Sigmoid colon (tissue), 7 donors: ENCODE results near the gene B4GALT2. TPM values are rescaled to one million over a fixed set of nuclear protein-coding genes. Genes with fewer than 3 reads are reported as not detected.

Experiments used
- DNase-seq: peaks from one replicate; pipeline ENCODE4 v3.0.0-alpha.2; 2019
- H3K27ac ChIP-seq, 4 donors: fragments of 200-600 bp; sonication (generic); one replicate each; pipeline ENCODE4 v1.5.1; 2016 to 2019; ENCODE audit warnings: mild to moderate bottlenecking in 1 of 4
- H3K27me3 ChIP-seq, 3 donors: fragments of 200-600 bp; sonication (generic); one replicate each; pipeline ENCODE4 v1.5.1; 2019; ENCODE audit warnings: mild to moderate bottlenecking in 1 of 3
- H3K36me3 ChIP-seq, 4 donors: fragments of 200-600 bp; sonication (generic); one replicate each; pipeline ENCODE4 v1.5.1; 2016 to 2019
- H3K4me1 ChIP-seq, 4 donors: fragments of 200-600 bp; sonication (generic); one replicate each; pipeline ENCODE4 v1.5.1; 2017 to 2019
- H3K4me3 ChIP-seq, 4 donors: fragments of 200-600 bp; sonication (generic); one replicate each; pipeline ENCODE4 v1.5.1; 2017 to 2019; ENCODE audit warnings: mild to moderate bottlenecking in 2 of 4, moderate library complexity in 1 of 4
- H3K9me3 ChIP-seq, 4 donors: fragments of 200-600 bp in 3 of 4; sonication (generic) in 3 of 4; one replicate each; pipeline versions ENCODE4 v1.5.1 to v1.6.1; 2013 to 2019
- EP300 ChIP-seq, 4 donors: sonication (generic); formaldehyde crosslinking; IDR thresholded peaks; one replicate each; pipeline ENCODE4 v1.6.1; 2017; ENCODE audit warnings: antibody characterized with exemption in 4 of 4
- POLR2A ChIP-seq, 2 donors: fragments of 450-650 bp; IDR thresholded peaks; one replicate each; pipeline ENCODE4 v1.6.1; 2016; ENCODE audit warnings: antibody characterized with exemption in 2 of 2, mild to moderate bottlenecking in 2 of 2, moderate library complexity in 2 of 2
- POLR2AphosphoS5 ChIP-seq, 4 donors: sonication (generic); formaldehyde crosslinking; IDR thresholded peaks; one replicate each; pipeline ENCODE4 v1.6.1; 2017; ENCODE audit warnings: antibody characterized with exemption in 4 of 4
- WGBS, 2 donors: extraction: QIAGEN DNeasy Blood & Tissue Kit; methylation state at CpG; one replicate each; pipeline ENCODE4 v1.1.7; 2013; 5-methylcytosine and 5-hydroxymethylcytosine counted together
- intact Hi-C: fragments of 100-400 bp; cut with DNase I; formaldehyde crosslinking; loops from one replicate; pipeline ENCODE4 v1.15.1; 2023
- polyA plus RNA-seq, 3 donors: library from polyadenylated mRNA; stranded (reverse); fragments of 200-250 nt; gene quantifications; one replicate each; pipeline ENCODE4 v1.2.3, GENCODE V29; 2013
- total RNA-seq, 4 donors: library from RNA; depleted of rRNA; stranded (reverse); fragments of >200 nt; gene quantifications; one replicate each; pipeline ENCODE4 v1.1.0, GENCODE V29; 2016
- TF ChIP-seq, protein P1 (sequence below), 4 experiments: fragments of 450-650 bp in 3 of 4; fragments of 200-600 bp in 1 of 4; IDR thresholded peaks; one replicate each; pipeline ENCODE4 v1.5.1; 2016 to 2019; ENCODE audit warnings: antibody characterized with exemption in 4 of 4, mild to moderate bottlenecking in 3 of 4, moderate library complexity in 2 of 4
- donor health status: healthy with polysubstance abuse.
- donor health status: Bipolar disorder and iron deficiency.
- donor health status: healthy.

The B4GALT2 gene
- total and polyA plus RNA-seq, 7 donors: 14.8 to 55.9 (median 32.0) TPM

DNA sequence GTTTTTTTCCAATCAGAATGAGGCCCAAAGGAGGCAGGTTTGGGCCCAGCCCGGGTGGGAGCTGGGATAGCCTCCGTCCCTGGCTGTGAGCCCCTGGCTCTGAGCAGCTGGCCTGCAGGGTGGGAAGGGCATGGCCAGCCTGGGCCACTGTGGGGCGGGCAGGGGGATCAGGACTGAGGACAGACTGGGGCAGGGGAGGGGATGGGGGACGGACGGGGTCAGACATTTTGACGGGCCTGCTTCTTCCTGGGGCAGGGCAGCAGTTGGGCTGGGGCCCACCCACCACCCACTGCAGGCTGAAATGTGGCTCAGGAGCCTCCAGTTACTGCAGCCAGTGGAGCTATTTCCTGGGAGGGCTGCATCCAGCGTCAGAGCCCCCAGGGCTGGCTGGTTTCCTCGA lies 54.7 kb downstream of the B4GALT2 start:
- peaks cover 0 to 65% (median 57%) of the 10 kb centered on the region in 4 donors for H3K4me1 ChIP-seq
- TF ChIP-seq, protein P1, sequence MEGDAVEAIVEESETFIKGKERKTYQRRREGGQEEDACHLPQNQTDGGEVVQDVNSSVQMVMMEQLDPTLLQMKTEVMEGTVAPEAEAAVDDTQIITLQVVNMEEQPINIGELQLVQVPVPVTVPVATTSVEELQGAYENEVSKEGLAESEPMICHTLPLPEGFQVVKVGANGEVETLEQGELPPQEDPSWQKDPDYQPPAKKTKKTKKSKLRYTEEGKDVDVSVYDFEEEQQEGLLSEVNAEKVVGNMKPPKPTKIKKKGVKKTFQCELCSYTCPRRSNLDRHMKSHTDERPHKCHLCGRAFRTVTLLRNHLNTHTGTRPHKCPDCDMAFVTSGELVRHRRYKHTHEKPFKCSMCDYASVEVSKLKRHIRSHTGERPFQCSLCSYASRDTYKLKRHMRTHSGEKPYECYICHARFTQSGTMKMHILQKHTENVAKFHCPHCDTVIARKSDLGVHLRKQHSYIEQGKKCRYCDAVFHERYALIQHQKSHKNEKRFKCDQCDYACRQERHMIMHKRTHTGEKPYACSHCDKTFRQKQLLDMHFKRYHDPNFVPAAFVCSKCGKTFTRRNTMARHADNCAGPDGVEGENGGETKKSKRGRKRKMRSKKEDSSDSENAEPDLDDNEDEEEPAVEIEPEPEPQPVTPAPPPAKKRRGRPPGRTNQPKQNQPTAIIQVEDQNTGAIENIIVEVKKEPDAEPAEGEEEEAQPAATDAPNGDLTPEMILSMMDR (IDR thresholded peaks at IDR 0.05): no peak
- TF ChIP-seq POLR2A (IDR thresholded peaks at IDR 0.05): no peak
- TF ChIP-seq POLR2AphosphoS5 (IDR thresholded peaks at IDR 0.05): no peak
- no peak for TF ChIP-seq EP300 (IDR thresholded peaks at IDR 0.05)
- intact Hi-C loops: loop anchor here (10.0 kb wide), 1 partner anchor 499 kb away; the partner anchor contains the start of gene PTPRF
- no peak overlapping the region for H3K4me3 ChIP-seq
- peak overlapping the region; percentile 6 to 96 (median 91) for H3K27ac ChIP-seq
- H3K9me3 ChIP-seq: no peaks in the 10 kb centered on the region
- H3K27me3 ChIP-seq: no peaks in the 10 kb centered on the region
- WGBS, 2 donors: 80 to 87% methylated on average over 8 of the region's 8 CpGs
- no peaks in the 10 kb centered on the region for H3K36me3 ChIP-seq
- peak; percentile 59 for DNase-seq

DNA sequence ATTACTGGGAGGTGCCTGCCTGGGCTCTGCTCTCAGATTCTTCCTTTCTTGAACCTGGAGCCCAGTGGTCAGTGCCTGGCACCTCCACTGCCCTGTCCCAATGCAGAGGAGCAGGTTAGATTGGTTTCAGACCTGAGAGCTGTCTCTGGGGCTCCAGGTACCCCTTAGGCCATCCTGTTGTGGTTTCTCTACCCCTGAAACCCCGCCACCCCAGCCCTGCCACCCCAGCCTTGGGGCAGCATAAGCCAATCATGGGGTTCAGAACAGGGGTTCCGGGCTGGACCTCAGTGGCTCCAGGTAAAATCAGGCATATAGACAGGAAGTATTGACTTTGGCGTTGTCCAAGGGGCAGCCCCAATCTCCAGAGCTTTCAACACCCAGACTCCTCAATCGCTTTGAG lies 55.4 kb downstream of the B4GALT2 start:
- H3K27me3 ChIP-seq: no peaks in the 10 kb centered on the region
- no peak overlapping the region for H3K4me3 ChIP-seq
- no peaks in the 10 kb centered on the region for H3K9me3 ChIP-seq
- no peaks in the 10 kb centered on the region for H3K36me3 ChIP-seq
- peaks cover 0 to 58% (median 51%) of the 10 kb centered on the region in 4 donors for H3K4me1 ChIP-seq
- WGBS, 2 donors: 94 to 96% methylated on average over 4 of the region's 4 CpGs
- DNase-seq: no peak
- no peak for TF ChIP-seq EP300 (IDR thresholded peaks at IDR 0.05)
- TF ChIP-seq, protein P1 (IDR thresholded peaks at IDR 0.05): no peak
- intact Hi-C loops: loop anchor here (10.0 kb wide), 1 partner anchor 500 kb away; the partner anchor contains the start of gene PTPRF
- H3K27ac ChIP-seq: peak overlapping the region in 3 of 4 donors; percentile 86 to 96 (median 96)

DNA sequence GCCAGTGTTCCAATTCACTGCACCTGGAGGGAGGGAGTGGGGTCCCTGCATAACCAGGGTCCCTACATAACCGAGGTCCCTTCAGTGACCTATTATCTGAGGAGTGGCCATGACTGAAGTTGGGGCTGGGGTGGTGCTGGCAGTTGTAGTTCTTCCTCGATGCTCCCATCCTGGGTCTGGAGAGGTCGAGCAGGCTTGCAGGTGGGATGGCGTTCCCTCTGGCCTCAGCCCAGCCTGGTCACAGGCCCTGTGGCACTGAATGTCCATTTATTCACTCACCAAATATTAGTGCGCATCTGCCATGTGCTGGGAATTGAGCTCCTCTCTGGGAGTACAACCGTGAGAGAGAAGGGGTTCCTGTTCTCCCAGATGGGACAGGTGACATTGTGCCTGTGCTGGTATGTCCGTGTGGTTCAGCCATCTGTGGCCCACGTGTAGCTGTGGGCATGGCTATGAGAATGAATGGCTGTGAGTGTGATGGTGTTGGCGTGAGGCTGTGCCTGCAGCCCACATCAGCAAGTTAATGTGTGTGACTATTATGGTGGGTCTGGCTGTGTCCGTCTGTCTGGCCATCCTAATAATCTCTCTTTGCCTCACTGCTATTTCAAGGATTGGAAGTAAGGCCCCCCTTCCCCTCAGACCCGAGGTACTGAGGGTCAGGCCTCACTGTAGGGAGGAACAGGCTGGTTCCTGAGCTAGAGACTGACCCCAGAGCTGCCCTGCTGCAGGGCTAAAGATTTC lies 56.1 kb downstream of the B4GALT2 start:
- Histone ChIP-seq H3K27me3 (no peaks in the 10 kb centered on the region), H3K9me3 (no peaks in the 10 kb centered on the region), H3K4me1 (peaks cover 0 to 55% (median 48%) of the 10 kb centered on the region in 4 donors), H3K4me3 (no peak overlapping the region), H3K36me3 (no peaks in the 10 kb centered on the region), H3K27ac (peak overlapping the region; percentile 64 to 96 (median 70))
- intact Hi-C loops: loop anchor here (10.0 kb wide), 1 partner anchor 500 kb away; the partner anchor contains the start of gene PTPRF
- WGBS, 2 donors: 81 to 87% methylated on average over 11 of the region's 11 CpGs
- no peak for TF ChIP-seq EP300 (IDR thresholded peaks at IDR 0.05)
- TF ChIP-seq, protein P1 (IDR thresholded peaks at IDR 0.05): no peak
- DNase-seq: no peak

DNA sequence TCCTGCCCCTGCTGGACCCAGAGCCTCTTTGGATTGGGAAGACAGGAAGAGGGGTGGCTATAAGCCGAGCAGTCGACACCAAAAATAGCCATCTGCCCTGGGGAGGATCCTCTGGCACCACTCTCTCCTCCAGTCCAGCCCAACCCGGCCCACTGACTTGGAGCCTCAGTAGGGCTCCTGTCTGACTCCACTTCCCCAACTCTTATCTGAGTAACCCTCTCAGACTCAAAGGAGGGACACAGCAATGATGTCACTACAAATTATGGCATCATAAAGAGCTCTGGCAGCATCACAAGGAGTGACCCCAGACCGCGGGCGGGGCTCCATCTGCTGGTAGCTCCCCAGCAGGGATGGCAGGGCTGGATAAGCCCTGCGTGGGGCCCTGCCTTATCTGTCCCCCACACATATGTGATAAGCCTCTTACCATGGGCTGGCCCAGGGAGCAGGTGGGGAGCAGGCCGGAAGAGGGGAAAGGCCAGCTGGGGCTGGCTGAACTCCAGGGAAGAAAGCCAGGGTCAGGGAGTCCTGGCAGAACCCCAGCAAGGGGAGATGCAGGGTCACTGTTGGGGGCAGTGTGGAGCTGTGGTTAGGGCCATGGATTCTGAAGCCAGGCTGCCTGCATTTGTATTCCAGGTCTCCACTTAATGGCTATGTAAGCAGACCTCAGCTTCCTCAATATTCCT lies 56.9 kb downstream of the B4GALT2 start:
- WGBS, 2 donors: 43 to 66% methylated on average over 8 of the region's 8 CpGs
- Histone ChIP-seq H3K4me1 (peaks cover 0 to 55% (median 48%) of the 10 kb centered on the region in 4 donors), H3K4me3 (no peak overlapping the region), H3K27ac (peak overlapping the region; percentile 64 to 96 (median 70)), H3K36me3 (no peaks in the 10 kb centered on the region), H3K9me3 (no peaks in the 10 kb centered on the region), H3K27me3 (no peaks in the 10 kb centered on the region)
- intact Hi-C loops: loop anchor here (1.0 to 10.0 kb wide), 2 partner anchors 31 to 501 kb away; partner anchors contain the start of gene PTPRF
- peak; percentile 76 for DNase-seq
- TF ChIP-seq EP300 (IDR thresholded peaks at IDR 0.05) (no peak), POLR2A (IDR thresholded peaks at IDR 0.05) (no peak), POLR2AphosphoS5 (IDR thresholded peaks at IDR 0.05) (no peak)
- TF ChIP-seq, protein P1 (IDR thresholded peaks at IDR 0.05): no peak
